ENCODE results near the gene SORCS1.

GRCh38 chr10:107169516-107169915 is 5.0 kb upstream of the SORCS1 start:
- TF ChIP-seq CTCF (IDR thresholded peaks at IDR 0.05) (no peak), EZH2 (IDR thresholded peaks at IDR 0.05; ENCODE audit: borderline replicate concordance, insufficient read depth, low read depth, low read length, poor library complexity, severe bottlenecking) (no peak)
